ENCODE measurements around the gene VPS39. TPM values are rescaled to one million over a fixed set of nuclear protein-coding genes. Genes with fewer than 3 reads are reported as not detected.

Gene VPS39
- total RNA-seq, 1 donor from 2014 or later = 96.7 TPM

DNA sequence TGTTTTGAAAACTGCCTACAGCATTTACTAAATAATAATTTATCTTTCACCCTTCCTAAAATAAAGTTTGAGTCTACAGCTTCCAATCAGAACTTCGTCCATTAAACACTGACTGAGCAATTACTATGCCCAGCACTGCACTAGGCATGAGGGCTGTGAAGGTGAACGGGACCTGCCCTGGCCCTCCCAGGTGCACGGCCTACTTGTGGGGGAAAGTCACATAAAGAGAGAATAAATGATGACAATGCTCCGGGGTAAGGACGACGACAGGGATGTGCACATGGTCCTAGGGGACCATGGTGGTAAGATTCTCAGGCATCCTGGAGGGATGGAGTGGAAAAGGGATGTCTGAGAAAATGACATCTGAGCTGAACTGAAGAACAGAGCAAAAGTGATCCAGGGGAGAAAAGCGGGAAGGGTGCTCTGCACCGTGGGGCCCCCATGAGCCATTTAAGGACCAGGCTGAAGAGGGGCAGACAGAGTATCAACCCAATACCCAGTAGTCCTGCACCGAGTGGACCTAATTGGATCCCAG is 63.2 kb downstream of the VPS39 start:
- no peak for DNase-seq (ENCODE audit: low spot score)

GRCh38 chr15:42143866-42144625 is 64.1 kb downstream of the VPS39 start:
- DNase-seq (ENCODE audit: low spot score) = no peak

DNA sequence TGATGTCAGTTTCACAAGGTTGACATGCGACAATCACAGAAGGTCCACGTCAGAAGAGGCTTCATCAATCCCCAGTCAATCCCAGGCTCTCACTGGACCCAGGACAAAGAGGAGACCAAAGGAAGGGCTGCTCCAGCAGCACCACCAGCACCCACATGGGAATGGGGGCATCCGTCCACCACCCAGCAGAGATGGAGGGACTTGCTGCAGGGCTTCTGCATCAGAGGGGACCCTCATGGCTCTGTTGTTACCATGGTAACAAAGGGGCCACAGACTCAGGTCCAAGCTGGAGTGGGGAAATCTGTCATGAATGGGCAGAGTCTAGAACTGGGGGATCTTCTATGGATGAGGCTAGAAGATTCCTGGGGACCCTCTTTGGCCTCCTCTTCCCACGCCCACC is 64.7 kb downstream of the VPS39 start:
- DNase-seq (ENCODE audit: low spot score) = no peak

GRCh38 chr15:42141795-42142667 is 66.1 kb downstream of the VPS39 start:
- no peak for DNase-seq (ENCODE audit: low spot score)

DNA sequence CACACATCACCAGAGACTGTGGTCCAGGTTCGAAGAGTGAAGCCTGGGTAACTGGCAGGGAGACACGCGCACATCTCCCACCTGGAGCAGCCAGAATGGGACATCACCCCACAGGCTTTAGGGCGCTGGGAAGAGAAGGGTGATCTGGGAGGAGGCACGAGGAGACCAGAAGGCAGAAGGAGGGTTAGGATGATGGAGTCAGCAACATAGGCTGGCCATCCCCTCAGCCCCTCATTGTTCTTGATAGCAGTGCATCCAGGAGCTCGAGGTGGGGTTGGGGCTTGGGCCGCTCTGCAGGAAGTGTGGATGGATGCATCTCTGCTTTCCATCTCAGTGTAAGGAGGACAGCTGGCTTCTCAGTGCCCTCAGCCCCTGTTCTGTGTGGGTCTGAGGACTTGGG is 66.9 kb downstream of the VPS39 start:
- DNase-seq (ENCODE audit: low spot score) = no peak

DNA sequence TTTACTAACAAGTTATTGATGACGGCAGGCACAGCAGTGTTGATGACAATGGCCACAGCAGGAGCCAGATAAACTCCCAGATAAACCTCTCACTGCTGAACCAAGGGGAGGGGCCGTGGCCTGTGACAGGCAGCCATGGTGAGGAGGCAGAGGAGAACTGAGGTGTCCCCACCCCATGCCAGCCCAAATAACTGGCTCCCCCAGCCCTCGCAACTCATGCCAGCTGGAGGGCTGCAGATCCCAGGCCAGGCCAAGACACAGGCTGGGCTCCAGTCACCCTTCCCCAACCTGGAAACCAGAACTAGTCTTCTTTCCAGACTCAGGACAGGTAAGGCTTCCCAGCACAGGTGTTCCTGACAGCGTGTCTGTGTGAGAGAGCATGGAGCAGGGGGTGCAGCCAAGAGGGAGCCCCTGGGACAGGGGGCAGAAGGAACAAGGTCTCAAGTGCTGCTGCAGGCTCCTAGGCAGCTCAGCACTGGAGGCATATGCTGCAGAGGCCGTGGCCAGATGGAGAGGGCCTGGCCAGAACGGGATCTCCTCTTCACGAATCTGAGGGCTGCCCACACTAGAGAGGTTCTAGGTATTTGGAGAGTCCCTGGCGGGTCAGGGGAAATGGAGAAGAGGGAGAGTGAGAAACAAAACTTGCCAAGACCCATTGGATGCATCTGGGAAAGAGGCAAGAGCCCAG is 67.6 kb downstream of the VPS39 start:
- DNase-seq (ENCODE audit: low spot score) = peak; percentile 32

DNA sequence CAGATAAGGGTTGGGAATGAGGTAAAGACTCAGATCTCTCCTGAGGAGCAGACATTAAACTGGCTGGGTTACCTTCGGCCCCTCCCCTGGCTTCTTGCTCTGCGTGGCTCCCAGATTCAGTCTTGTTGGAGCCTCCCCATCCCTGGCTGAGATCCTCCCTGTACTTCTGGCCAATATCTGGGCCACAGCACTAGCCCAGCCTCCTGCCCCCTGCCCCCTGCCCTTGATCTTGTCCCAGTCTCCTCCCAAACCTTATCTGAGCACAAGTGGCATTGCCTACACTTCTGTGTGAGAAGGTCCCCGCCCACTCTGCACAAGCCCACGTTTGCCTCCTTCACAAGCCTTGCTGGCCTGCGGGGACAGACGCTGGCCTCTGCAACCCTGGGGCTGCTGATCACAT is 68.5 kb downstream of the VPS39 start:
- DNase-seq (ENCODE audit: low spot score) = peak; percentile 38

DNA sequence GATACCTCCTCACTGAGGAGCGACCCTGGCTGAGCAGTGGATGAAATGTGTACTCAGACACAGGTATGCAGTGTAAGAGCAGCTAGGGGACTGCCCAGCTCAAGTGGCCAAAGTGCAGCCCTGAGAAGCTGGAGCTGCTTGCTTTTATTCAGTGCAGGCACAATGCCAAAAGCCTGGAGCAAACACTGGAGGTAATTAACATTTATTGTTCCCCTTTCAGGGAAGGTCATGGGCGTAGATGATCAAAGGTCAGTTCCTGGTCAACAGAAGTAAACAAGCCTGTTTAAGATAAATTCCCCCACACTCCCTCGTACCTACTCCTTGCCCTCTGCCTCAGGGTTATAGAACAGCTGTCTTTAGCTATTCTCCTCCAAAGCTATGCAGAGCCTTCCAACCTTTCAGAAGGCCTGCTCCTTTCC is 69.1 kb downstream of the VPS39 start:
- DNase-seq (ENCODE audit: low spot score) = peak; percentile 29

- DNase-seq (ENCODE audit: low spot score) = peak; percentile 28
Observed at GRCh38 chr15:42138411-42138810, 69.7 kb downstream of the VPS39 start.

DNA sequence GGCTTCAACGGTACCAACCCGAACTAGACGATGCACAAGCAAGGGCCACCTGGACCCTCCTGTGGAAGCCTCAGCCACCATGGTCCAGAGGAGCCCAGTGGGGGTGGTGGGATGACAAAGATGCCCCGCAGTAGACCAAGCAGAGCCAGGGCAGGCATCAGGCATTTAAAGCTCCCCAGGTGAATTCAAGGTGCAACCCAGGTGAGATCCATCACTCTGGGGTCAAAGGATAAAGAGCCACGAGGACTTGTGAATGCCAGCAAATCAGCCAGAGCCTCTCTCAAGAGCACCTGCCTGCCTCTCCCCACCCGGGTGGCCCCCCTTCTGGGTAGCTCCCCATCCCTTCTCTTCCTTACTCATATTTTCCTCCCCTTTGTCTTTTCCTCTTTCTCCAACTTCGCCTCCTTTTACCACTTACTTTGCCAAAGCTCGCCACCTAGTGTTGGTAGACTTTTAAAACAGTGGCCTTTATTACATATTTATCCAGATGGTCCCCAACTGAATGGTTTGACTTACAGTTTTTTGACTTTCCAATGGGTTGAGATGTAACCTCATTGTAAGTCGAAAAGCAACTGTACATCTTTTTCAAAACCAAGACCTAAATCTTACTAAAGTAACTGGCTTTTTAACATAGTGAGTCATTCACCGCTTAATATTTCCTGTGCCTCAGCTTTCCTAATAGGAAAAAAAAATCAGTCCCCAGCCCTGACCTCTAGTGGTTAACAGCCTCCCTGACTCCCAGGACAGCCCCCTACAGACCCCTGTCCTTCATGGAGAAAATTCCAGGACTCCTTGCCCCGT is 70.4 kb downstream of the VPS39 start:
- DNase-seq (ENCODE audit: low spot score) = peak; percentile 41

DNA sequence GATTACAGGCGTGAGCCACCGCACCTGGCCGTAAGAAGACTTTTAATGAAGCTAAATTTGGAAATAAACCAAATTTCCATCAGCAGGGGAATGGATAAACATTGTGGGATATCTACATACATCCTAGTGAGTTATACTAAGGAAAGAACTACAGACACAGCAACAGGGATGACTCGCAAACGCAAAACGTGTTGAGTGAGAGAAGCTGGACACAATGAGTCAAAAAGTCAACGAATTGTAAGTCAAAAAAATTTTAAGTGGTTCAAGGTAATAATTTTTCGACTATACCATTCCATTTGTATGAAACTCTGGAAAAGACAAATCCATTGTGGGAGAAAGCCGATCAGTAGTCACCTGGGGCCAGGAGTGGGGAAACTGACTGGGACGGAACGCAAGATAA is 71.6 kb downstream of the VPS39 start:
- no peak for DNase-seq (ENCODE audit: low spot score)

DNA sequence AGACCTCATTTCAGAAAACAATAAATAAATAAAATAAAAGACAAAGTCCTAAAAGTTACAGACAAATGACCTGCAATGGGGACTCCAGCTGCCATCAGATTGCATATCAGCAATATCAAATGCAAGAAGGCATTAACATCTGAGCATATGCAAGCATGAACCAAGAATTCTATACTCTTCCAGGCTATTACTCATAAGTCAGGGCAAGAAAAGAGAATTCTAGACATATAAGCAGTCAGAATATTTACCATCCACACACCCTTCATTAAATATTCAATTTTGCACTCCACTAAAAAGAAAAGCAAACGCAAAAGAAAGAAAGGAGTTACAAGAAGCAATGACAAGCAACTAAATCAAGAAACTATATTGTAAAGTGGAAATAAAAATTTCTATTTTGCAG is 72.8 kb downstream of the VPS39 start:
- no peak for DNase-seq (ENCODE audit: low spot score)

DNA sequence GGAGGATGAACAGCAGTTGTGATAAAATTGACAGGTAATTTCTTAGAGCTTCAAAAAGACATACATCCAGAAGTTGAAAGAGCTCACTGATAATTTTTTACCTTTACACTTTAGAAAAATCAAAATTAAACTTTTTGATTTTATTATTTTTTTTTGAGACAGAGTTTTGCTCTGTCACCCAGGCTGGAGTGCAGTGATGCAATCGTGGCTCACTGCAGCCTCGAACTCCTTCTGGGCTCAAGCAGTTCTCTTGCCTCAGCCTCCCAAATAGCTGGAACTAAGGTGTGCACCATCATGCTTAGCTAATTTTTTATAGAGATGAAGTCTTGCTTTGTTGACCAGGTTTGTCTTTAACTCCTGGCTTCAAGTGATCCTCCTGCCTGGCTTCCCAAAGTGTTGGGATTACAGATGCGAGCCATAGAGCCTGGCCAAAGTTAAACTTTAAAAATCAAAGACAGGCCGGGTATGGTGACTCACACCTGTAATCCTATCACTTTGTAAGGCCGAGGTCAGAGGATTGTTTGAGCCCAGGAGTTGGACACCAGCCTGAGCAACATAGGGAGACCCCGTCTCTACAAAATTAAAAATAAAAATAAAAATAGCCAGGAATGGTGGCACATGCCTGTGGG is 73.4 kb downstream of the VPS39 start:
- DNase-seq (ENCODE audit: low spot score) = no peak

GRCh38 chr15:42133886-42134502 is 74.1 kb downstream of the VPS39 start:
- peak; percentile 50 for DNase-seq (ENCODE audit: low spot score)

GRCh38 chr15:42133356-42133755 is 74.7 kb downstream of the VPS39 start:
- no peak for DNase-seq (ENCODE audit: low spot score)

GRCh38 chr15:42131826-42132806 is 76.0 kb downstream of the VPS39 start:
- DNase-seq (ENCODE audit: low spot score) = peak; percentile 32

DNA sequence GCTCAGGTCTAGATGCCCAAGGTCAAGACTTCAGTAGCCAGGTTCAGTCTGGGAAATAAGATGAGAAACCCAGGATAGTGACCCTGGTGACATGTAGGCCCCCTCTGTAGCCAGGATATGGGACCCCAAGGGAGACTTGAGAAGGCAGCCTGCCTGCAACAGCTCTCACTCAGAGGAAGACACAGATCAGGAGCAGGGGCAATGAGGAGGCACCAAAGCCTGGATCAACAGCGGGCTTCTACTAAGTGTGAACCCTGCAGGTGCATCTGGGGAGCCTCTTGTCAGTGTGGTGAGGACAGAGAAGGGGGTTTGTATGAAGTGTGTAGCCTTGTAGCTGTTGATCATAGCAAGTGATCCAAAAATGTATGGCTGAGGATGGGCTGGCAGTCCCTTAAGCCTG is 77.1 kb downstream of the VPS39 start:
- peak; percentile 29 for DNase-seq (ENCODE audit: low spot score)

GRCh38 chr15:42130246-42130986 is 77.7 kb downstream of the VPS39 start:
- peak; percentile 29 for DNase-seq (ENCODE audit: low spot score)
